GM18867 (cell line): ENCODE data around the gene TTC6.

Source experiments
- ATAC-seq: cut with Tn5 transposase; IDR thresholded peaks from one replicate; pipeline ENCODE4 v1.9.1; 2021; ENCODE audit warnings: mild to moderate bottlenecking, moderate library complexity; ENCODE audit not compliant: unreplicated experiment

The TTC6 gene

DNA sequence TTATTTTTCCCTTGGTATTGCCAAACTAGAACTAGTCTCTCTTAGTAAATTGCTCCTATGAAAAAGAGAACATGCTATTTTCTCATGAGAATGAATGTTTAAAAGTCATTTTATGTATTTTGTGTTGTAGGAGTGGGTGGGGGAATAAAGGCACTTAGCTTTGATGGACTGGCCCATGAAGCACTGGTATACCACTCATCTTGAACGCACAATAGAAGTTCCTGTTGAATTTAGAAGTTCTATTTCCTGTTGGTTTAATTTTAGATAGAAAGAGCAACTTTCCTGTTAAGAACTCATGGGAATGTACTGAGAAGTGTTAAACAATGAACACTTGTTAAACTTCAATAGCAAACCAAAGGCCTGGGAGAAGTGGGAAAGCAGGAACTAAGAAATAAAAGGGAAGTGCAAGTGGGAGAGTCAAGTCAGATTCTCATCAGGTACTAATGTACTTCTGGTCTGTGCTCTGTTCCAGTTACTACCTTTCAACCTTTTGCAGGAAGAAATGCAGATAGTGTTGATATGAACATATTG is 23.1 kb downstream of the TTC6 start:
- no peak for ATAC-seq

GRCh38 chr14:37620856-37621255 is 25.4 kb downstream of the TTC6 start:
- ATAC-seq, result no peak

GRCh38 chr14:37622231-37622923 is 26.9 kb downstream of the TTC6 start:
- no peak for ATAC-seq

GRCh38 chr14:37623426-37623951 is 28.1 kb downstream of the TTC6 start:
- ATAC-seq, result no peak

DNA sequence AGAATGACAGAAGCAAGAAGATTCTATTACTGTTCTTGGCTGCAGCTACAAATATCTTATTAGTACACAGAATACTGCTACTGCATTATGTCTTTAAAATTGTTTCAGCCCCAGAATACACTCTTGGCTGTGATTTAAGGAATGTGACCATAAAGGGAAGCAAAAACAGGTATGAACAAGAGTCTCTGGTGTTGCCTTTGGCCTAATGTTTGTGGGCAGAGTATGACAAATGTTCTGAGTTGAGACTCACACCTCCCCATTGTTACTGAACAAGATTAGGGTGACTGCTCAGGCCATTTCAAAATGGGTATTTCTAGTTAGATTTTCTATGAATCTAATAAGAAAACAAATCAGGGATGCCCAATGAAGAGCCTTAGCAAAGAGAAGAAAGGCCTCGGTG is 28.5 kb downstream of the TTC6 start:
- ATAC-seq, result no peak

DNA sequence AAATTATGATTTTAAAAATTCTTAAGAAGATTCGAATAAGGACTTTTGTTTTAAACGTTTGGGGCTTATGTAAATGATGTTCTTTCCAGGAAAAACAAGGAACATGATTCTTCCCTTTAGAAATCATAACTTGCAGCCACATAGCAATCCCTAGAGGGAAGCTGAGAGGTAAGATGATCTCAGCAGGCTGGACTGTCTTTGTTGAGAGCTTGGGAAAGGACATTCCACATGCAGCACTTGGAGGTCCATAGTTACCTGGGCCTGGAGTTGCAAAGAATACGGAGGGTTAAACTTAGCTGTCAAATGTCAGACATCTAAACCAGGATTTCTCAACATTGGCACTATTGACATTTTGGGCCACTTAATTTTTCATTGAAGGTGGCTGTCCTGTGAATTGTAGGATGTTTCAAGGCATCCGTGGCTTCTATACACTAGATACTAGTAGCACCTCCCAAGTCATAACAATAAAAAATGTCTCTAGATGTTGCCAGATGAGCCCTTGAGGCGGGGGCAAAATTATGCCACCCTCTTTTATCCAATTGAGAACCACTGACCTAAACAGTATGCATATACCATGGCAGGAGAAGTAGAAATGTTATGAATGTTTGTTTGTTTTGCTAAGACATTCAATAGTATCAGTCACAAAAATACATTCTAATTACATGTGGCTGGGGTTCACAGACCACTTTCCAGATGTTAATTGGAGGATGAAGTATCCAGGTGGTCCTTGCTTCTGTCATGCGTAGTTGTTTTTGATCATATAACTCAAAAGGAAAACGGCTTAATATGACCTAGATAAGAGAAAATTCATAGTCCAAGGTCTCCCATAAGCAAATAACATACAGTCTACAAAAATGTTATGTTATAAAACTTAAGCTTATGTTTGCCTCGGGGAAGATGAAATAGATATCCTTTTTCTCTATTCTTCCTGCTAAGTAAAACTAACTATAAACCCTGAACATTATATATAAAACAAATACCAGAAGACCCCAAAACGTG is 30.5 kb downstream of the TTC6 start:
- no peak for ATAC-seq

GRCh38 chr14:37637341-37637740 is 41.9 kb downstream of the TTC6 start:
- ATAC-seq, result no peak

- no peak for ATAC-seq
Observed at GRCh38 chr14:37638599-37638998, 43.2 kb downstream of the TTC6 start.

DNA sequence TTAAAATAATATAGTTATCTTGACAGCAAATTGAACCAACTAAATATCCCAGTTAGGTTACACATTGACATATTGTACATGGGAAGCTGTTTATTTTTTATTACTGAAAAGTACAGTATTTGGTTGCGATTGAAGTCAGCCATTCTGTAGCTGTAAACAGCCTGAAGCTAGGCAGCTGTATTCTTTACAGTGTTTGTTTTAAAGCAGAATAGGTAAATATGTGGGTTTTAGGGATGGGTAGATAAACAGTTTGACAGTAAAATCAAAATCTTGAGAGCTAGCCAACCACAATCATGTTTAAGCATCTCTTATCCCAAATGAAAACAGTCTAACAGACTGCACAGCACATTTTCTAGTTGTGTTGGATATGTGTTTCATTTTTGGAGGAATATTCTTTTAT is 45.7 kb downstream of the TTC6 start:
- no peak for ATAC-seq

- ATAC-seq, result no peak
Observed at GRCh38 chr14:37642125-37642524, 46.7 kb downstream of the TTC6 start.

DNA sequence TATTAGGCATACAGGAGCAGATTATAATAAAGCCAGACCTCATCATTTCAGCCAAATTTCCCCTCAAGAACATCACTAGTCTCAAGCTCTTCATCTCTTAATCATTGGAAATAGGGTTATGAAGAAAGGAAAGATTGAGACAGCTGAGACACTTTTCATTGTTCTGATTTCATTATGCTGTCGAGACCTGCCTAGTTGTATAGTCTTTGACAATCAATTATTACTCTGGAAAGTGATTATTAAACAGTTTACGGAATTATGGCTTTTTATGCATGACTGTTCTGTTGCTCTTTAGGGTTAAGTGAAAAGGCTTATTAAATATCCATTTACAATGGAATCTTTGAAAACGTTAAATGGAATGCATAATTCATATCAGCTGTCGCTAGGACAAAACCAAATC is 48.3 kb downstream of the TTC6 start:
- ATAC-seq, result no peak
